ACC112 (cell line): ENCODE measurements around the gene IL1RAPL2.

ENCODE experiments used
- H2AFZ ChIP-seq: fragments of 200-600 bp; sonication (generic); one replicate; pipeline ENCODE4 v1.6.0; 2017; ENCODE audit warnings: antibody characterized with exemption, low read length; ENCODE audit not compliant: unreplicated experiment
- H3K27ac ChIP-seq: fragments of 200-600 bp; sonication (generic); 2 replicates; pipeline ENCODE4 v1.5.1; 2014; ENCODE audit warnings: low read depth, mild to moderate bottlenecking, antibody characterized with exemption, low read length, moderate library complexity
- H3K27me3 ChIP-seq: fragments of 200-600 bp; sonication (generic); 2 replicates; pipeline ENCODE4 v1.6.1; 2014; ENCODE audit warnings: mild to moderate bottlenecking, antibody characterized with exemption, low read length, moderate library complexity, mixed read lengths; ENCODE audit not compliant: insufficient read depth
- H3K36me3 ChIP-seq: fragments of 200-600 bp; sonication (generic); 2 replicates; pipeline ENCODE4 v1.6.1; 2016; ENCODE audit warnings: mild to moderate bottlenecking, antibody characterized with exemption, low read length, moderate library complexity, mixed read lengths; ENCODE audit not compliant: insufficient read depth
- H3K4me1 ChIP-seq: fragments of 200-600 bp; sonication (generic); one replicate; pipeline ENCODE4 v1.6.1; 2016; ENCODE audit warnings: low read length, mixed read lengths; ENCODE audit not compliant: insufficient read depth, unreplicated experiment, control insufficient read depth
- H3K4me3 ChIP-seq: fragments of 200-600 bp; sonication (generic); 2 replicates; pipeline ENCODE4 v1.5.1; 2014; ENCODE audit warnings: mild to moderate bottlenecking, low read depth, low read length
- H3K79me2 ChIP-seq: fragments of 200-600 bp; sonication (generic); one replicate; pipeline ENCODE4 v1.6.0; 2016; ENCODE audit warnings: low read length; ENCODE audit not compliant: control insufficient read depth, unreplicated experiment, insufficient read depth

Gene IL1RAPL2

DNA sequence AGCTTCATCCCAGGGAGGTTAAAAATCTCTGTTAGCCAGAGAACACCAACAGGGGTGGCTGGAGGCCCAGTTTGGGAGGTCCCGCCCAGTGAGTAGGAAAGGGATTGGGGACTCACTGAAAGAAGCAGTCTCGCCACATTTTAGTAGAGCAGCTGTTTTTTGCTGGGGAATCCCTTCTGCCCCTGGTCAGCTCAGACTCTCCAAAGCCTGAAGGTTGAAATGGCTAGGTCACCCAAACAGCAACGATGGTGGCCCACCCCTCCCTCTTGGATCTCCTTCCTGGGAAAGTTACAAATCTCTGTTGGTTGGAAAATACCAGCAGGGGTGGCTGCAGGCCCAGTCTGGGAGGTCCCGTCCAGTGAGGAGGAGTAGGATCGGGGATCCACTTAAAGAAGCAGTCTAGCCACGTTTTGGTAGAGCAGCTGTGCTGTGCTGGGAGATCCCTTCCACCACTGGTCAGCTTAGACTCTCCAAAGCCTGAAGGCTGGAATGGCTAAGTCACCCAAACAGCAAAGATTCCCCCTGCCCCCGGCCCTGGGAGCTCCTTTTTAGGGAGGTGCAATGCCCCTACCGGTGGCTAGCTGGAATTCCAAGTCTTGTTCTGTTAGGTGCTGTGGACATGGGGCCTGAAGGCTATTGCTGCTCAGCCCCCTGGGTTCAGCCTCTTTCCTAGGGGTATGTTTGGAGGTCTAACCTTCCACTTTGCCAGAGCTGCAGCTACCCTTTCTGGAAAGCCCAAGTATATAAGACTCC is 694.5 kb downstream of the IL1RAPL2 start:
- no peak overlapping the region for H3K27ac ChIP-seq
- H2AFZ ChIP-seq = no peak overlapping the region
- no peaks in the 10 kb centered on the region for H3K27me3 ChIP-seq
- H3K4me1 ChIP-seq = no peaks in the 10 kb centered on the region
- H3K4me3 ChIP-seq = no peak overlapping the region
- H3K36me3 ChIP-seq = no peaks in the 10 kb centered on the region
- no peaks in the 10 kb centered on the region for H3K79me2 ChIP-seq

DNA sequence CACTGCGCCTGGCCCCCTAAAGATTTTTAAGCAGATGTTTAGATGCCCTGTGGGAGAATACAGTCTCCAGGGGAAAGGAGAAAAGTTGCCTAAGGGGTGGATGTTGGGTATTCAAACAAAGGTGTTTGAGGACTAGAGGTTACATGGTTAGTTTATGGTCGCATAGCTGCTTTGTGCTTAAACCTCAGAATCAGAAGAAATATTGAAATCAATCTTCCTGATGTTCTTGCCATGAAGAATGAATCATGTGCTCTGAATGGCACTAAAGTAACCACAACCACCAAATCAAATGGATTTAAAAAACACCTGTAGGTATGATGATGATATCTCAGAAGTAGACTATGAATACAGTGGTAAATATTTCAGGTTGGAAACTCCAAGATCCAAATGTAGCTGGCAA is 697.2 kb downstream of the IL1RAPL2 start:
- H3K4me1 ChIP-seq = no peaks in the 10 kb centered on the region
- H3K27ac ChIP-seq = no peak overlapping the region
- no peak overlapping the region for H2AFZ ChIP-seq
- no peaks in the 10 kb centered on the region for H3K27me3 ChIP-seq
- no peak overlapping the region for H3K4me3 ChIP-seq
- H3K36me3 ChIP-seq = no peaks in the 10 kb centered on the region
- H3K79me2 ChIP-seq = no peaks in the 10 kb centered on the region

DNA sequence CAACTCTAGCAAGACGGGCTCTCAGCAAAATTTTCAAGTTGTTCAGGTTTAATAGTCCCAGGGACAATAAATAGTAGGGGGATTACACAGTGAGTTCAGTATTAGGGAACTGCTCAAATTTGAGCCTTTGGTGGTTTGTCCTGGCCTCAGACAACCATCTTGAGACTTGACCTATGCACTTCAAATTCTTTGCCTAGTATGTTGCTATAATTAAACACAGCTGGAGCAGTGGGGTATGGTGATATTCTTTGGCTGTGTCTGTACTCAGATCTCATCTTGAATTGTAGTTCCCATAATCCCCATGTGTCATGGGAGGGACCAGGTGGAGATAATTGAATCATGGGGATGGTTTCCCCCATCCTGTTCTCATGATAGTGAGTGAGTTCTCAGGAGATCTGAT is 697.8 kb downstream of the IL1RAPL2 start:
- Histone ChIP-seq H3K4me3 (no peak overlapping the region), H3K4me1 (no peaks in the 10 kb centered on the region), H2AFZ (no peak overlapping the region), H3K27me3 (no peaks in the 10 kb centered on the region), H3K36me3 (no peaks in the 10 kb centered on the region), H3K27ac (no peak overlapping the region), H3K79me2 (no peaks in the 10 kb centered on the region)

DNA sequence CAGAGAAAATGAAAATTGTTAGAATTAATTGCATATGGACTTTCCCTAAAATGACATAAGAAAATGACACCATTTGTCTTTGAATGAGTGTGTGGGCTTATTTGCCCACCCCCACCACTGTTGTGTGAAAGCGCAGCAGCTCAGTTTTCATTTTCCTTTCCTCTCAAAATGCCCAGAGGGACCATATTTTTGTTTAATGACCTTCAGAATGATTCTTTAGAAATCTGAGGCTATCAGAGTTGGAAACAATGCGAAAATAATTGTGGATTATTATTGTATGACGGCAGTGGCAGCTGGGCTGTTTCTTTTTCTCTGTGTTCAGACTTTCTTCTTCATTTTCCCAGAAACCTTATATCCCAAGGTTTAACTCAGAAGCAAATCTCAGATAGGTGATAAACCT is 699.1 kb downstream of the IL1RAPL2 start:
- no peaks in the 10 kb centered on the region for H3K79me2 ChIP-seq
- H3K4me3 ChIP-seq = no peak overlapping the region
- no peak overlapping the region for H3K27ac ChIP-seq
- no peaks in the 10 kb centered on the region for H3K4me1 ChIP-seq
- H2AFZ ChIP-seq = no peak overlapping the region
- no peaks in the 10 kb centered on the region for H3K27me3 ChIP-seq
- no peaks in the 10 kb centered on the region for H3K36me3 ChIP-seq

DNA sequence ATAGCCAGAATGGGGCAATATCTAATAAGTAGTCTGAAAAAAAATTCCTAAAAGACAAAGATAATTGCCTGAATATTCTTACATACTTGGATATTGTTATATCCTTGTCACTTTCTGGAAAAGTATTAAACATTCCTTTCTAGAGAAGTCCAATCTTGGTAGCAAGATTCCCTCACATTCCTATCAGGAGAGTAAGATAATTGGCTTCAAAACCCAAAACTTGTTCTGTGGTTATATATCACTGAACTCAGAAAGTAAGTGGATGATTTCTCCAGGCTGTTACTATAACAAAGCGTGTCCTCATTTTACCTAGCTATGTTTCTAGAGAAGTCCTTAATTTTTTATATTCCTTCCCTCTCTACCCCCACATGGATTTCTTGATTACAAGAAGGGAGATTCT is 700.5 kb downstream of the IL1RAPL2 start:
- H3K27me3 ChIP-seq = no peaks in the 10 kb centered on the region
- no peak overlapping the region for H2AFZ ChIP-seq
- H3K27ac ChIP-seq = no peak overlapping the region
- no peaks in the 10 kb centered on the region for H3K36me3 ChIP-seq
- H3K4me1 ChIP-seq = no peaks in the 10 kb centered on the region
- H3K4me3 ChIP-seq = no peak overlapping the region
- H3K79me2 ChIP-seq = no peaks in the 10 kb centered on the region

DNA sequence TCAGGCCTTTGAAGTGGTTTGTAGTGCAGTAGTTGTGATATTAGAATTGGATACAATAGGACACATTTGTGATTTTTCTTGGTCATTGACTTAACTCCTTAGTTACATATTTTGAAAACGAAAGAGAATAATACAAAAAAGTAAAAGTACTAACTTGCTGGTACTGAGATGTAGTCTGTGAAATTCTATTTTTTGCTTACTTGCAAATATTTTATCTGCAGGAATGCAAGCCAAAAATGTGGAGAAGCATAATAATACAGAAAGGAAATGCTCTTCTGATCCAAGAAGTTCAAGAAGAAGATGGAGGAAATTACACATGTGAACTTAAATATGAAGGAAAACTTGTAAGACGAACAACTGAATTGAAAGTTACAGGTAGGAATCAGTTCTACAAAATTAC is 701.2 kb downstream of the IL1RAPL2 start:
- no peak overlapping the region for H3K4me3 ChIP-seq
- H3K27me3 ChIP-seq = no peaks in the 10 kb centered on the region
- no peak overlapping the region for H2AFZ ChIP-seq
- H3K79me2 ChIP-seq = no peaks in the 10 kb centered on the region
- no peak overlapping the region for H3K27ac ChIP-seq
- no peaks in the 10 kb centered on the region for H3K36me3 ChIP-seq
- H3K4me1 ChIP-seq = no peaks in the 10 kb centered on the region

DNA sequence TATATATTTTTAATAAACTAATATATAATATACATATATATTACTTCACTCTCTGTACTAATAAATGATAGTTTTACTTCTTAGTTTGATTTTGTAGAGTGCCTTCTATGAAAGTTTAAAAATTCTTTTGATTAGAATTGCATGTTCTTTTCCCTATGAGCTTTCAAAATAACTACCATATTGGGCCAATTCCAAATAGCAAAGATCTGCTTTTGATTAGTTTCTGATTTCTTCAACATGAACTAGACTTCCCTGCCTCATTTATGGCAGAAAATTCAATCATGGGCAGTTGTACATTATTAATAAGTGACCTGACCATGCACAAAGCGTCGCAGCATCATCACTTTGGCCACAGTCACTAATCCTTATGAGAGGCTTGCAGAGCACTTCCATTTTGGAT is 703.4 kb downstream of the IL1RAPL2 start:
- H3K27me3 ChIP-seq = no peaks in the 10 kb centered on the region
- H3K27ac ChIP-seq = no peak overlapping the region
- no peak overlapping the region for H2AFZ ChIP-seq
- no peaks in the 10 kb centered on the region for H3K79me2 ChIP-seq
- no peak overlapping the region for H3K4me3 ChIP-seq
- no peaks in the 10 kb centered on the region for H3K4me1 ChIP-seq
- H3K36me3 ChIP-seq = no peaks in the 10 kb centered on the region

DNA sequence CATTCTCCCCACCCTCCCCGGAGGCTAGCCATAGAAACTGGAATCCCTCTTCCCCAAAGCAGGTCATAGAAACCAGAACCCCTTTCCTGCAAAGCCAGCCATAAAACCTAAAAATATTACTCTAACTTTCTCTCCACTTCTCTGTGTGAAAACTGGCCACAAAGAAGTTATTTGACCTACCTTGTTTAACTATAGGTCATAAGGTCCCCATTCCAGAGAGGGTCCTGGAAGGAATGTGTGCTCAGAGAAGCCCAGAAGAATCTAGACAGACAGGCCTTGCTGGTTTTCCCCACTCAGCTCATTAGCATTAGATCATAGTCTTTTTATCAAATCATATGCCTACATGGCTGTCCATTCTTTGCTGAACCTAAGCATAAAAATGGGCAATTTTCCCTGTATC is 707.3 kb downstream of the IL1RAPL2 start:
- H3K4me1 ChIP-seq = no peaks in the 10 kb centered on the region
- H3K27me3 ChIP-seq = no peaks in the 10 kb centered on the region
- no peaks in the 10 kb centered on the region for H3K79me2 ChIP-seq
- no peak overlapping the region for H2AFZ ChIP-seq
- H3K27ac ChIP-seq = no peak overlapping the region
- H3K4me3 ChIP-seq = no peak overlapping the region
- no peaks in the 10 kb centered on the region for H3K36me3 ChIP-seq

DNA sequence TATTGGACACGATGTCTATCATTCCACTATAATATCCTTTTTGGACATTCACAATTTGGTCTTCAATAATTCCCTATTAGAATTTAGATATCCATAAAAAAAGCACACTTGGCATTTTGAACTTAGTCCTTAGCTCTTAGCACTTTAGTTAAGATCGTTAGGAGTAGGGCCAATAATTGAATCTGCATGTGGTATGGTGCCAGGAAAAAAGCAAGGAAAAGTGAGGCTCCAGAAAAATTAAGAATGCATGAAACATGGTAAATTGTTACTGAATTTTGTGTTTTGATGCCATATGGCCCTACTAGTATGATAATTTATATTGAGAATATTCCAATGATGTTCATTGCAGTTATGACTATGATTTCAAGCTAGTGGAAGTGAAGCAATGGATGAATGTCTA is 708.1 kb downstream of the IL1RAPL2 start:
- no peak overlapping the region for H3K27ac ChIP-seq
- H3K4me3 ChIP-seq = no peak overlapping the region
- no peaks in the 10 kb centered on the region for H3K36me3 ChIP-seq
- no peaks in the 10 kb centered on the region for H3K4me1 ChIP-seq
- H3K79me2 ChIP-seq = no peaks in the 10 kb centered on the region
- H2AFZ ChIP-seq = no peak overlapping the region
- no peaks in the 10 kb centered on the region for H3K27me3 ChIP-seq

DNA sequence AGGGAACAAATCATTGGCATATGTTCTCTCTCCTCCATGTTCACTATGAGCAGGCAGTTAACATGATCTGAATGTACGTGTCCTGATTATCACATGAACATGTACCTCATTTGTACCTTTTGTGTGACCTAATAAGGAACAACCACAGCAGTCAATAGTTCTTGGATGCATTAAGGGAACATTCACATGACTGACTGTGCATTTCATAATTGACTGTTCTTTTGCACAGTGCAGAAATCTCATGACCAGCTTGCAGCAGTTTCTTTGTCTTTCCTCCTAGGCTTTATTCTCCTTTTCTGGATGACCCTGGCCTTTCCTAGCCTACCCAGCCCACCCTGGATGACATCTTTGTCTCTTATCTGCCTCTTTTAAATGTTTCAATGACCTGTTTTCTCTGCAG is 711.1 kb downstream of the IL1RAPL2 start:
- H3K27ac ChIP-seq = no peak overlapping the region
- H3K4me1 ChIP-seq = no peaks in the 10 kb centered on the region
- H3K27me3 ChIP-seq = no peaks in the 10 kb centered on the region
- H3K36me3 ChIP-seq = no peaks in the 10 kb centered on the region
- no peak overlapping the region for H2AFZ ChIP-seq
- H3K79me2 ChIP-seq = no peaks in the 10 kb centered on the region
- H3K4me3 ChIP-seq = no peak overlapping the region

DNA sequence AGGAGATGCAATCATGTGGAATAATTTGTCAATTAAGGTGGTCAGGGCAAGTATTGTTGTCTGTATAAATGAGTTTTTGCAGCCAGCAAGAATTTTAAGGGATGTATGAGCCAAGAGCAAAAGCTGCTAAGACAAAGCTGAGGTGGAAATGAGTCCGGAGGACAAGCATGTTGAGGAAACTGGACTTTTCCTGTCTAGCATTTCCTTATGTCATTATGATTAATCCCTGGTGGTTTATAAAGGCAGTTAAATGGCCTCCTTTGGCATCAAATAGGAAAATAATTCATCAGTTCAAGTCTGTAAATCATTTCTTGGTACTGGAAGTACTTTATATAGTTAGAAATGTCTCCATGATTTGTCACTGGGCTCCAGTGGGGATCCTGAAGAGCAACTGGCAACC is 716.1 kb downstream of the IL1RAPL2 start:
- H2AFZ ChIP-seq = no peak overlapping the region
- no peaks in the 10 kb centered on the region for H3K79me2 ChIP-seq
- H3K36me3 ChIP-seq = no peaks in the 10 kb centered on the region
- no peak overlapping the region for H3K27ac ChIP-seq
- no peaks in the 10 kb centered on the region for H3K27me3 ChIP-seq
- H3K4me1 ChIP-seq = no peaks in the 10 kb centered on the region
- H3K4me3 ChIP-seq = no peak overlapping the region
